Measurements from ENCODE around the gene C9orf72.
A peak's percentile ranks its signal among the peaks of the same experiment; 100 is the strongest.

The C9orf72 gene

DNA sequence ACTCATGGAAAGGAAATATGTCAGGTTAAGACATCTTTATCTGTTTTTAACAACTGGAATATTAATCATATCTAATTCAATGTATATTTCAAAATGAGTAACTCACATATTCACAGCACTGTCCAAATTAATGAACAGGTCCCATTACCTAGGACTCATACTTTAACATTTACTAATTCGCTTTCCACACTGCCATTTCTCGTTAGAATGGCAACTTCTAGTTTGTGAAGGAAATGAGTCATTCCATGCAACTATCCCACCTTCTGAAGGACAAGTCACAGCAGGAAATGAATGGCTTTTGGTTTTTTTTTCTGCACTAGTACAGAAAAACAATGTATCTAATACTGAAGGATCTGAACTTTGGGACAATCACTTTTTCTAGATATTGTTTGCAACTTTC lies 73.8 kb downstream of the C9orf72 start:
- peak; percentile 28 for DNase-seq (ENCODE audit: low read depth)
- TF ChIP-seq, protein P1, sequence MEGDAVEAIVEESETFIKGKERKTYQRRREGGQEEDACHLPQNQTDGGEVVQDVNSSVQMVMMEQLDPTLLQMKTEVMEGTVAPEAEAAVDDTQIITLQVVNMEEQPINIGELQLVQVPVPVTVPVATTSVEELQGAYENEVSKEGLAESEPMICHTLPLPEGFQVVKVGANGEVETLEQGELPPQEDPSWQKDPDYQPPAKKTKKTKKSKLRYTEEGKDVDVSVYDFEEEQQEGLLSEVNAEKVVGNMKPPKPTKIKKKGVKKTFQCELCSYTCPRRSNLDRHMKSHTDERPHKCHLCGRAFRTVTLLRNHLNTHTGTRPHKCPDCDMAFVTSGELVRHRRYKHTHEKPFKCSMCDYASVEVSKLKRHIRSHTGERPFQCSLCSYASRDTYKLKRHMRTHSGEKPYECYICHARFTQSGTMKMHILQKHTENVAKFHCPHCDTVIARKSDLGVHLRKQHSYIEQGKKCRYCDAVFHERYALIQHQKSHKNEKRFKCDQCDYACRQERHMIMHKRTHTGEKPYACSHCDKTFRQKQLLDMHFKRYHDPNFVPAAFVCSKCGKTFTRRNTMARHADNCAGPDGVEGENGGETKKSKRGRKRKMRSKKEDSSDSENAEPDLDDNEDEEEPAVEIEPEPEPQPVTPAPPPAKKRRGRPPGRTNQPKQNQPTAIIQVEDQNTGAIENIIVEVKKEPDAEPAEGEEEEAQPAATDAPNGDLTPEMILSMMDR (conservative IDR thresholded peaks at IDR 0.05; ENCODE audit: control insufficient read depth, insufficient read depth, low read depth, low read length) = no peak

DNA sequence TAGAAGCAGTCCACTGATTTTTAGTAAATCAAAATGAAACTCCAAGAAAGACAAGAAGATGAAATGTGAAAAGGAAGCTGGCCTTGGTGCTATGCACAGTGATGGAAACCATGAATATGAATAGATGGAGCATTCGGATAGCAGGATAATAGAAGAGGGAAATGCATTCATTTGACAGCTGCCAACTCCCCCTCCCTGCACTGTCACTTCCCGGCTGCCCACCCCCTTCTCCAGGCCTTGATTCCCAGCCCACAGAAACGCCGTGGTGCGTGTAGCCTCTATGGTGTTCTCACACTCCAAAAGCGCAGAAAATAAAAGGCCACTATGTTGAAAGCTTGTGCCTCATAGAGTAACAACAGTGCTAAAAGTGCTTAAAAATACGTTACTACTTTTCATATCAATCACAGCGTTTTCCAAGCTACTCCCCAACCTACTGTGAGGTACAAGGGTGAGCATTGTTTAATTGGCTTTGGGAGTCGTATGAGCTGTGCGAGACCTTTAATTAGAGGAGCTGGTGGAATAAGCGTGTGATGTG lies 75.3 kb downstream of the C9orf72 start:
- DNase-seq (ENCODE audit: low read depth) = no peak
- no peak overlapping the region for H3K4me3 ChIP-seq (ENCODE audit: control insufficient read depth, low read depth, low read length)
- TF ChIP-seq, protein P1 (conservative IDR thresholded peaks at IDR 0.05; ENCODE audit: control insufficient read depth, insufficient read depth, low read depth, low read length) = no peak

More for the DNA sequence above, 73.8 kb downstream of the C9orf72 start:
- H3K4me3 ChIP-seq (ENCODE audit: control insufficient read depth, low read depth, low read length) = no peak overlapping the region

Measured in fibroblast of mammary gland (primary cell).